ENCODE results near the gene EIF3J.
"Not testable (repeated sequence)": the region's sequence is repeated elsewhere in the genome, so short reads cannot be mapped to it uniquely, and the experiment has no call there.

The EIF3J gene

DNA sequence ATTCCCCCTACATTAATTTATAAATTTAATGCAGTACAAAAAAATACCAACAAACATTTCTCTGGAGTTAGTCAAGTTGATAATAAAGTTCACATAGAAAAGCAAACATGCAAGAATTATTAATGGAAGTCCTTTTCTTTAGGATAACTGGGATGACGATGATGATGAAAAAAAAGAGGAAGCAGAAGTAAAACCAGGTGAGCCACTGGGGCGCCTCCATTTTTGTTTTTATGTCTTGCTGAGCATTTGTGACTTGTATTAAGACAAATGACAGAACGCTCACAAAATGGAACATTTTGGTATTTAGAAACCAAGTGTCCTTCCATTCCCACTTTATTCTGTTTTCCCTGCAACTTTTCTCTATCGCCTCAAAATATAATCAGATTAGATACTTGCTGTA lies 13.8 kb downstream of the EIF3J start:
- no peak for DNase-seq (ENCODE audit: low read depth)
- no peak overlapping the region for H3K4me3 ChIP-seq (ENCODE audit: low read depth, low read length)
- TF ChIP-seq, protein P1, sequence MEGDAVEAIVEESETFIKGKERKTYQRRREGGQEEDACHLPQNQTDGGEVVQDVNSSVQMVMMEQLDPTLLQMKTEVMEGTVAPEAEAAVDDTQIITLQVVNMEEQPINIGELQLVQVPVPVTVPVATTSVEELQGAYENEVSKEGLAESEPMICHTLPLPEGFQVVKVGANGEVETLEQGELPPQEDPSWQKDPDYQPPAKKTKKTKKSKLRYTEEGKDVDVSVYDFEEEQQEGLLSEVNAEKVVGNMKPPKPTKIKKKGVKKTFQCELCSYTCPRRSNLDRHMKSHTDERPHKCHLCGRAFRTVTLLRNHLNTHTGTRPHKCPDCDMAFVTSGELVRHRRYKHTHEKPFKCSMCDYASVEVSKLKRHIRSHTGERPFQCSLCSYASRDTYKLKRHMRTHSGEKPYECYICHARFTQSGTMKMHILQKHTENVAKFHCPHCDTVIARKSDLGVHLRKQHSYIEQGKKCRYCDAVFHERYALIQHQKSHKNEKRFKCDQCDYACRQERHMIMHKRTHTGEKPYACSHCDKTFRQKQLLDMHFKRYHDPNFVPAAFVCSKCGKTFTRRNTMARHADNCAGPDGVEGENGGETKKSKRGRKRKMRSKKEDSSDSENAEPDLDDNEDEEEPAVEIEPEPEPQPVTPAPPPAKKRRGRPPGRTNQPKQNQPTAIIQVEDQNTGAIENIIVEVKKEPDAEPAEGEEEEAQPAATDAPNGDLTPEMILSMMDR (IDR thresholded peaks at IDR 0.05; ENCODE audit: insufficient read depth, low read depth, low read length, missing control alignments), result no peak

DNA sequence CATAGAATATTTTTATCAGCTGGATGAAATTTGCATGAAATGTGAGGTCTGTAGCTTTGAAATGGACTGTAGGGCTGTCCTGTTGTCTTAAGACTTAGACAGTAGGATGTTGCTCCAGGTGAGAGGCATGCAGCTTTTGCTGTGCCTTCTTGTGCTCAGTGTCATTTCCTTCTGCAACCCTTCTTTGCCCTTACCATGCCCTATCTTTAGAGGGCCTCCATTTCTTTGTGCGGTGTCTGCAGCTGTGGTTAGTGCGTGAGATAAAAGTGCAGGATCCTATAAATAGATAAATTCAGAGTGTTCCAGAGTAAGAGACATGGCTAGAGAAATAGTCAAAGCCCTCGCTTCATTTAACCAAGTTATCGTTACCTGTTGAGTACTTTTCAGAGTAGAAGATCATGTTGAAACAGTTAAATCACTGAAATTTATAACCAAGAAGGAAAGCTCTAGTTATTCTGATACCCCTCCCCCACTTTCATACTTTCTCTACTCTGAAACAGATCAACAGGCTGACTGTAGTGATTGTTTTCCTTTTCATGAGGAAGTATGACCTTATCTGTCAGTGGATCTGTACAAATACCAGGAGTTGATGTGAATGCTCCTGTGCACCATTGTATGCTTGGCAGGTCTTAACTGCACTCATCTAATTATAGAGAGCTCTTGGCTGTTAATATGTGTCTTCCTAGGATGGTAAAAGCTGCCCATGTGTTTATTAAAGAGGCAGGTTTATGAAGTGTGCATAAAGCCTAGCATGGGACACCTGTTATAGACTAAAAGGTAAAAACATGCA lies 18.2 kb downstream of the EIF3J start:
- TF ChIP-seq, protein P1 (IDR thresholded peaks at IDR 0.05; ENCODE audit: insufficient read depth, low read depth, low read length, missing control alignments), result no peak
- no peak for DNase-seq (ENCODE audit: low read depth)

DNA sequence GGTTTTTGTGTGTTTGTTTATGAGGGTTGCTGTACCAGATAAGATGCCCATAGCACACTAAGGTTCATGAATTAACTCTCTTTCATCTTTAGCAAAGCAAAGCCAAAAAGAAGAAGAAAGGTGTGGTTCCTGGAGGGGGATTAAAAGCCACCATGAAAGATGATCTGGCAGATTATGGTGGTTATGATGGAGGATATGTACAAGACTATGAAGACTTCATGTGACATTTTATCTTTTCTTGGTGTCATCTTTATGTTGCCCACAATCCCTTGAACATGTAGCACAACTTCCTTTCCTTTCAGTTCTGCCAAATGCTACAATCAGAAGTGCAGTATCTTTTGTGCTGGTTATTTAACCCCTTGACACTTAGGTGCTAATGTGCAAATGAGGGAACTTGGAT lies 24.0 kb downstream of the EIF3J start:
- H3K4me3 ChIP-seq (ENCODE audit: low read depth, low read length); DNase-seq (ENCODE audit: low read depth): not testable (repeated sequence)

More for the DNA sequence above, 18.2 kb downstream of the EIF3J start:
- H3K4me3 ChIP-seq (ENCODE audit: low read depth, low read length), result no peak overlapping the region

DNA sequence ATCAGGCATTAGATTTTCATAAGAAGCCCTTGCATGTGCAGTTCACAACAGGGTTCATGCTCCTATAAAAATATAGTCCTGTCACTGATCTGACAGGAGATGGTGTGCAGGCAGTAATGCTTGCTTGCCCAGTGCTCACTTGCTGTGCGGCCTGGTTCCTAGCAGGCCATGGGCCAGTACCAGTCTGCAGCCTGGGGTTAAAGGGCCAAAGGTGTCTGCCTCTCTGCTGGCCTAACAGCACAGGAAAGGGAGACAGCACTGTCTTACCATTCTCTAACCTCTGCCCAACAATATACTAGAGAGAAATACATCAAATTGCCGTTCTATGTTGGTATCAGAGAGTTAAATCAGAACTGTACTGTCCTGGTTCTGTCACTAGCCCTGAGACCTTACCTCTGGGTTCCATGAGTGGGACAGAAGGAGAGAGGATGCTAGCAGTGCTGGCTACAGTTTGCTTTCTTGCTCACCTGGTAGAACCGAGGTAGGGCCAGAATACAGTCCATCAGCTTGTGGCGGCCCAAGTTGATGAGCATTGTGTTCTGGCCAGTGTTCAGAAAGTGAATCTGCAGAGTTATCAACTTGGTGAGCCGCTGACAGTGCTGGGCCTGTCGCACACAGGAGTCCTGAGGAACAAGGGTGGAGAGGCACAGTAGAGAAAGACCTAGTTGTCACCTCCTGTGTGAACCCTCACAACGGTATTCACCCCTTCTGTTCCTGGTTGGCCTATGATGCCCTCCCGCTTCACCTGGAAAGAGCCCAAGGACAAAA lies 28.6 kb downstream of the EIF3J start:
- TF ChIP-seq, protein P1 (IDR thresholded peaks at IDR 0.05; ENCODE audit: insufficient read depth, low read depth, low read length, missing control alignments), result no peak
- no peak for DNase-seq (ENCODE audit: low read depth)
- no peak overlapping the region for H3K4me3 ChIP-seq (ENCODE audit: low read depth, low read length)

DNA sequence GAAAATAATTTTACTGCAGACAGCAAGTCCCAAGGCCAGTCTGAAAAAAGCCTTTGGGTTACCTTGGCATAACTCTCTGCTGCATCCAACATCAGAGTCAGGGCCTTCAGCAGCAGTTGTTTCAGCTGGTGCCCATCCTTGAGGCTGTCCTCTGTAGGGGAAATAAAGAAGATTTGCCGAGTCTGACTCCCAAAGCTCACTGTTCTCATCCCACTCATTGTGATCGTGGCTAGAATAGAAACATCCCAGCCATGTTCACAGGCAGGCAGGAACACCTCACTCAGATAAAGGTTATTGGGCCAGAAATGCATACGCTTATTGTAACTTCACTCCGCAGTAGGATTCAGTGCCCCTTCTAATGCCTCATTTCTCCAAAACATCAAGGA lies 29.2 kb downstream of the EIF3J start:
- H3K4me3 ChIP-seq (ENCODE audit: low read depth, low read length), result no peak overlapping the region
- TF ChIP-seq, protein P1 (IDR thresholded peaks at IDR 0.05; ENCODE audit: insufficient read depth, low read depth, low read length, missing control alignments), result no peak
- no peak for DNase-seq (ENCODE audit: low read depth)

DNA sequence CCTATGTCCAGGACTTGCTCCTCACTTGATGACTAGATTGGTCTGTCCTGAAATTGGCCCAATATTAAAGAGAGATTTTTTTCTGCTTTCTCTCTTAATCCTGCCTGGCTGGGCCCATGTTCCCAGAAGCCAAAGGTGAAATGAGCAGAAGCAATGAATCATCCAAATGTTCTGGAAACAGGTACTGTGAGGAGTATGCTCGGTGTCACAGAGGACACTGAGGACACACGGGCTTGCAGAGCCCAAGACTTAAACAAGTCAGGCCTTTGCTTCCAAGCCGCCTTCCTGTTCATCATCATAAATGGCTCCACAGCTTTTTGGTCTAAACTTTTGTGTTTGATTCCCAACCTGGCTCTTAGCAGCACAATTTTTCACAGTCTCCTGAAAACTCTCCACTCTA lies 31.4 kb downstream of the EIF3J start:
- H3K4me3 ChIP-seq (ENCODE audit: low read depth, low read length), result no peak overlapping the region
- DNase-seq (ENCODE audit: low read depth), result no peak
- TF ChIP-seq, protein P1 (IDR thresholded peaks at IDR 0.05; ENCODE audit: insufficient read depth, low read depth, low read length, missing control alignments), result no peak

DNA sequence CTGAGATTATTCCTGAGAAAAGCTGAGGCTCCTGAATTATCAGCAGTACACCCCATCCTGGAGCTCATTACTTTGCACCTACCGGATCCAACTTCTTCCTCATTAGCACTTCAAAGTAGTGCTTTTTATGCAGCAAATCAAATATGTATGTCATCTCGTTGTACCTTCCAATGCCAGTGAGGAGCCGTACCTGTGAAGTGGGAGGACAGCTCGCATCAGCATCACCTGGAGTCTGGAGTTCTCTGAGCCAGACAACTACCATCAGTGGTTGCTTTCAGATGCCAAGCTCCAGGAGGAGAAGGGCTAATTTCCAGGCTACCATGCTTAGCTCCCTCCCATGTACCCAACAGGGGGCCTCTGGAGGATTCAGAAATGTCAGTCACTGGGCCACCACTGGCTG lies 32.4 kb downstream of the EIF3J start:
- TF ChIP-seq, protein P1 (IDR thresholded peaks at IDR 0.05; ENCODE audit: insufficient read depth, low read depth, low read length, missing control alignments), result no peak
- H3K4me3 ChIP-seq (ENCODE audit: low read depth, low read length), result no peak overlapping the region
- DNase-seq (ENCODE audit: low read depth), result no peak

Data from GM12865 (cell line).